Gastroesophageal sphincter (tissue), 4 donors: ENCODE results near the gene CC2D2A. TPM values are rescaled to one million over a fixed set of nuclear protein-coding genes. Genes with fewer than 3 reads are reported as not detected.

Experiments used
- ATAC-seq: fragments of 150-250 bp; one replicate; pipeline ENCODE4 v1.9.1; 2016; ENCODE audit warnings: mild to moderate bottlenecking, moderate library complexity
- H3K27ac ChIP-seq, 4 donors: fragments of 200-600 bp; sonication (generic) in 3 of 4; 1 replicate in 3 of 4; 2 replicates in 1 of 4; pipeline ENCODE4 v1.5.1; 2016 to 2019
- H3K27me3 ChIP-seq: fragments of 200-600 bp; sonication (generic); one replicate; pipeline ENCODE4 v1.5.1; 2019
- H3K36me3 ChIP-seq, 2 donors: fragments of 200-600 bp; sonication (generic); one replicate each; pipeline ENCODE4 v1.5.1; 2019; ENCODE audit warnings: control low read depth in 1 of 2
- H3K4me1 ChIP-seq, 3 donors: fragments of 200-600 bp; sonication (generic); 1 replicate in 2 of 3; 2 replicates in 1 of 3; pipeline ENCODE4 v1.5.1; 2016 to 2019; ENCODE audit warnings: control low read depth in 2 of 3
- H3K4me3 ChIP-seq, 2 donors: fragments of 200-600 bp; sonication (generic); one replicate each; pipeline ENCODE4 v1.5.1; 2019; ENCODE audit warnings: mild to moderate bottlenecking in 1 of 2, moderate library complexity in 1 of 2
- H3K9me3 ChIP-seq, 3 donors: fragments of 200-600 bp; sonication (generic); one replicate each; pipeline ENCODE4 v1.5.1; 2017 to 2019; ENCODE audit warnings: control low read depth in 2 of 3
- CTCF ChIP-seq, 4 experiments: fragments of 200-600 bp in 2 of 4; fragments of 450-650 bp in 2 of 4; sonication (generic) in 1 of 4; IDR thresholded peaks; one replicate each; pipeline ENCODE4 v1.5.1; 2017 to 2019; ENCODE audit warnings: antibody characterized with exemption in 4 of 4, mild to moderate bottlenecking in 2 of 4, moderate library complexity in 2 of 4
- EP300 ChIP-seq: sonication (generic); formaldehyde crosslinking; IDR thresholded peaks from one replicate; pipeline ENCODE4 v1.6.1; 2017; ENCODE audit warnings: antibody characterized with exemption, mild to moderate bottlenecking
- POLR2A ChIP-seq, 2 donors: fragments of 450-650 bp; IDR thresholded peaks; one replicate each; pipeline ENCODE4 v1.6.1; 2017; ENCODE audit warnings: antibody characterized with exemption in 2 of 2, mild to moderate bottlenecking in 2 of 2, moderate library complexity in 1 of 2
- POLR2AphosphoS5 ChIP-seq: sonication (generic); formaldehyde crosslinking; IDR thresholded peaks from one replicate; pipeline ENCODE4 v1.6.1; 2017; ENCODE audit warnings: antibody characterized with exemption
- WGBS, 2 donors: methylation state at CpG; one replicate each; pipeline ENCODE4 v1.1.5; 2018; ENCODE audit warnings: low coverage in 1 of 2; 5-methylcytosine and 5-hydroxymethylcytosine counted together
- total RNA-seq, 4 donors: library from RNA; depleted of rRNA; stranded (reverse); fragments of >200 nt; gene quantifications; one replicate each; pipeline ENCODE4 v1.1.0, GENCODE V29; 2016

CC2D2A gene
- total RNA-seq, 4 donors from 2014 or later = 31.8 to 80.5 (median 58.0) TPM

- Histone ChIP-seq H3K4me3 (peak overlapping the region; percentile 29 to 32), H3K9me3 (no peaks in the 10 kb centered on the region), H3K36me3 (no peaks in the 10 kb centered on the region), H3K4me1 (peaks cover 4 to 66% (median 23%) of the 10 kb centered on the region in 3 donors), H3K27me3 (no peaks in the 10 kb centered on the region), H3K27ac (peak overlapping the region; percentile 48 to 82 (median 74))
- peak; percentile 81 for ATAC-seq
- 24 to 75% methylated on average over 1 of the region's 1 CpG for WGBS, 2 donors
- TF ChIP-seq EP300 (no peak), CTCF (IDR thresholded peaks at IDR 0.05) (no peak), POLR2AphosphoS5 (peak; percentile 80), POLR2A (IDR thresholded peaks at IDR 0.05) (no peak)
Observed at GRCh38 chr4:15428611-15429010, 41.1 kb upstream of the CC2D2A start.

GRCh38 chr4:15434091-15434490, 35.6 kb upstream of the CC2D2A start:
- Histone ChIP-seq H3K4me3 (no peak overlapping the region), H3K9me3 (no peaks in the 10 kb centered on the region), H3K4me1 (peaks cover 7 to 44% (median 17%) of the 10 kb centered on the region in 3 donors), H3K27ac (no peak overlapping the region), H3K36me3 (no peaks in the 10 kb centered on the region), H3K27me3 (no peaks in the 10 kb centered on the region)
- 67 to 78% methylated on average over 1 to 2 of the region's 2 CpGs for WGBS, 2 donors
- no peak for TF ChIP-seq POLR2A (IDR thresholded peaks at IDR 0.05)
- TF ChIP-seq POLR2AphosphoS5 = peak; percentile 20
- ATAC-seq = peak; percentile 44

- H3K27me3 ChIP-seq = no peaks in the 10 kb centered on the region
- H3K9me3 ChIP-seq = no peaks in the 10 kb centered on the region
- ATAC-seq = no peak
- peaks cover 7 to 39% (median 13%) of the 10 kb centered on the region in 3 donors for H3K4me1 ChIP-seq
- no peak overlapping the region for H3K27ac ChIP-seq
- WGBS, 2 donors = 80 to 93% methylated on average over 2 of the region's 2 CpGs
- no peaks in the 10 kb centered on the region for H3K36me3 ChIP-seq
- TF ChIP-seq CTCF (IDR thresholded peaks at IDR 0.05) (no peak), POLR2AphosphoS5 (no peak), POLR2A (IDR thresholded peaks at IDR 0.05) (no peak), EP300 (no peak)
- H3K4me3 ChIP-seq = no peak overlapping the region
Observed at GRCh38 chr4:15434676-15435075, 35.0 kb upstream of the CC2D2A start.

- WGBS, 2 donors = 0% methylated on average over 1 to 2 of the region's 2 CpGs
- TF ChIP-seq POLR2A (IDR thresholded peaks at IDR 0.05) (no peak), POLR2AphosphoS5 (no peak), EP300 (no peak), CTCF (IDR thresholded peaks at IDR 0.05) (no peak)
- Histone ChIP-seq H3K27ac (no peak overlapping the region), H3K36me3 (no peaks in the 10 kb centered on the region), H3K9me3 (no peaks in the 10 kb centered on the region), H3K4me1 (peaks cover 7 to 33% (median 12%) of the 10 kb centered on the region in 3 donors), H3K27me3 (no peaks in the 10 kb centered on the region), H3K4me3 (no peak overlapping the region)
- ATAC-seq = no peak
Observed at GRCh38 chr4:15436513-15436912, 33.2 kb upstream of the CC2D2A start.

- Histone ChIP-seq H3K27me3 (no peaks in the 10 kb centered on the region), H3K4me3 (no peak overlapping the region), H3K4me1 (peaks cover 7 to 30% (median 12%) of the 10 kb centered on the region in 3 donors), H3K36me3 (peaks cover 0 to 6% of the 10 kb centered on the region in 2 donors), H3K9me3 (no peaks in the 10 kb centered on the region), H3K27ac (no peak overlapping the region)
- no peak for ATAC-seq
- WGBS, 2 donors = 59 to 73% methylated on average over 2 of the region's 2 CpGs
- TF ChIP-seq CTCF (IDR thresholded peaks at IDR 0.05) (no peak), EP300 (no peak), POLR2A (IDR thresholded peaks at IDR 0.05) (no peak), POLR2AphosphoS5 (no peak)
Observed at GRCh38 chr4:15438939-15439524, 30.6 kb upstream of the CC2D2A start.
